Measurements from ENCODE around the gene KRT3. TPM values are rescaled to one million over a fixed set of nuclear protein-coding genes. Genes with fewer than 3 reads are reported as not detected.

KRT3 gene
- total and polyA plus RNA-seq, 12 donors: not detected

- Histone ChIP-seq H3K27ac (no peak overlapping the region), H3K4me3 (no peak overlapping the region), H3K4me1 (replicated peaks in 1 of 2) (no peaks in the 10 kb centered on the region), H3K36me3 (replicated peaks in 1 of 2) (no peaks in the 10 kb centered on the region), H3K9me3 (replicated peaks in 1 of 3) (no peaks in the 10 kb centered on the region), H3K27me3 (no peaks in the 10 kb centered on the region)
- TF ChIP-seq POLR2A (IDR thresholded peaks at IDR 0.05): no peak
- no peak for TF ChIP-seq CTCF (IDR thresholded peaks at IDR 0.05)
- WGBS, 4 donors: 35 to 51% (median 45%) methylated on average over 2 of the region's 2 CpGs
- DNase-seq: no peak
- intact Hi-C loops (cut with DNase I): no loop called here
These were observed 36.2 kb downstream of the KRT3 start for GRCh38 chr12:52759695-52760094.

GRCh38 chr12:52759218-52759617 is 36.7 kb downstream of the KRT3 start:
- no peaks in the 10 kb centered on the region for H3K36me3 ChIP-seq (replicated peaks in 1 of 2)
- no peaks in the 10 kb centered on the region for H3K4me1 ChIP-seq (replicated peaks in 1 of 2)
- TF ChIP-seq CTCF (IDR thresholded peaks at IDR 0.05) (no peak), POLR2A (IDR thresholded peaks at IDR 0.05) (no peak)
- no peak overlapping the region for H3K4me3 ChIP-seq
- intact Hi-C loops (cut with DNase I): no loop called here
- 44 to 61% (median 51%) methylated on average over 2 of the region's 2 CpGs for WGBS, 4 donors
- no peaks in the 10 kb centered on the region for H3K27me3 ChIP-seq
- H3K9me3 ChIP-seq (replicated peaks in 1 of 3): no peaks in the 10 kb centered on the region
- no peak for DNase-seq
- no peak overlapping the region for H3K27ac ChIP-seq

DNA sequence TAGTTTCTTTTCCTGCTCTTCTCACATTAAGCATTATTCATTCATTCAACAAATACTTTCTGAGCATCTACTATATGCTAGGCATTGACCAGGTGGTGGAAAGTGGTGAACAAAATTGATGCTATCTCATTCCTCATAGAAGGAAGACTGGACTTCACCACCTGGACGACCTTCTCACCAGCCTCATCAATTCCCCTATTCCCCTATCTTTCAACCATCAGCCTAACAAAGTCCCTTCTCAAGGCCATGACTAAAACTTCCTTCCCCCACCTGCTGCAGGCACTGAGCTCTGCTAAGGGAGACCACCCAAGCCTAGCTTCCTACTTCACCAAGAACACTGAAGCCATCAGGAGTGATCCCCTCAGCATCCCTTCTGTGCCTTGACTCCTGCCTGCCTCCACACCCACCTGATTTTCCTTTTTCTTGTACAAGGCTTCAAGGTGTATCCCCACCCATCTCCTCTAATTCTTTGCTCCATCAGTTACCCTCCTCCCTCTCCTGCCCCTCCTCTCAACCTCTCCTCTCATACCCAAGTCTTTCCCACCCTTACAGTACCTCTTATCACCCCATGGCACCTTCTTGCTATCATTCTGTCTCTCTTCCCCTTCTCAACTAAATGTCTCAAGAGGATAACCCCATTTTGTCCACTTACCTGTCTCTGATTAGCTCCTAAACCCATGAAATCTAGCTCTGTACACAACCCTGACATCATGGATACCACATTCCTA is 38.3 kb downstream of the KRT3 start:
- no peaks in the 10 kb centered on the region for H3K9me3 ChIP-seq (replicated peaks in 1 of 3)
- H3K27me3 ChIP-seq: no peaks in the 10 kb centered on the region
- H3K27ac ChIP-seq: no peak overlapping the region
- 32 to 68% (median 42%) methylated on average over 1 of the region's 1 CpG for WGBS, 4 donors
- intact Hi-C loops (cut with DNase I): no loop called here
- H3K4me3 ChIP-seq: no peak overlapping the region
- no peak for DNase-seq
- H3K4me1 ChIP-seq (replicated peaks in 1 of 2): no peaks in the 10 kb centered on the region
- TF ChIP-seq CTCF (IDR thresholded peaks at IDR 0.05) (no peak), POLR2A (IDR thresholded peaks at IDR 0.05) (no peak)
- H3K36me3 ChIP-seq (replicated peaks in 1 of 2): no peaks in the 10 kb centered on the region

GRCh38 chr12:52756281-52756960 is 39.5 kb downstream of the KRT3 start:
- no peak for DNase-seq
- WGBS, 4 donors: 72 to 82% (median 74%) methylated on average over 8 of the region's 8 CpGs
- H3K27ac ChIP-seq: no peak overlapping the region
- H3K4me1 ChIP-seq (replicated peaks in 1 of 2): no peaks in the 10 kb centered on the region
- no peaks in the 10 kb centered on the region for H3K9me3 ChIP-seq (replicated peaks in 1 of 3)
- H3K4me3 ChIP-seq: no peak overlapping the region
- TF ChIP-seq POLR2A (IDR thresholded peaks at IDR 0.05): no peak
- no peak for TF ChIP-seq CTCF (IDR thresholded peaks at IDR 0.05)
- H3K27me3 ChIP-seq: no peaks in the 10 kb centered on the region
- intact Hi-C loops (cut with DNase I): no loop called here
- H3K36me3 ChIP-seq (replicated peaks in 1 of 2): no peaks in the 10 kb centered on the region
